HG03280 (cell line): ENCODE results near the gene FOXO1.

Source experiments
- ATAC-seq: cut with Tn5 transposase; IDR thresholded peaks from one replicate; pipeline ENCODE4 v1.9.1; 2021; ENCODE audit warnings: mild to moderate bottlenecking, moderate library complexity; ENCODE audit not compliant: unreplicated experiment

Gene FOXO1

GRCh38 chr13:40582531-40582930, 83.9 kb downstream of the FOXO1 start:
- ATAC-seq: no peak

GRCh38 chr13:40581277-40581579, 85.2 kb downstream of the FOXO1 start:
- ATAC-seq: no peak

- ATAC-seq: no peak
Measured at GRCh38 chr13:40580566-40581276, 85.7 kb downstream of the FOXO1 start.

GRCh38 chr13:40579535-40579934, 86.9 kb downstream of the FOXO1 start:
- no peak for ATAC-seq

- no peak for ATAC-seq
Measured at GRCh38 chr13:40578055-40578454, 88.4 kb downstream of the FOXO1 start.

GRCh38 chr13:40576369-40576768, 90.1 kb downstream of the FOXO1 start:
- ATAC-seq: no peak

GRCh38 chr13:40572961-40573360, 93.5 kb downstream of the FOXO1 start:
- ATAC-seq: no peak

GRCh38 chr13:40571338-40571963, 95.0 kb downstream of the FOXO1 start:
- ATAC-seq: no peak

- ATAC-seq: no peak
Measured at GRCh38 chr13:40570930-40571329, 95.5 kb downstream of the FOXO1 start.

- no peak for ATAC-seq
Measured at GRCh38 chr13:40569024-40569350, 97.5 kb downstream of the FOXO1 start.

- ATAC-seq: no peak
Measured at GRCh38 chr13:40568246-40569023, 98.0 kb downstream of the FOXO1 start.

- no peak for ATAC-seq
Measured at GRCh38 chr13:40566811-40567210, 99.6 kb downstream of the FOXO1 start.

- ATAC-seq: no peak
Measured at GRCh38 chr13:40565282-40566148, 100.9 kb downstream of the FOXO1 start.

GRCh38 chr13:40564342-40565001, 102.0 kb downstream of the FOXO1 start:
- no peak for ATAC-seq

- no peak for ATAC-seq
Measured at GRCh38 chr13:40563350-40564125, 102.9 kb downstream of the FOXO1 start.

- no peak for ATAC-seq
Measured at GRCh38 chr13:40562975-40563349, 103.5 kb downstream of the FOXO1 start.

- no peak for ATAC-seq
Measured at GRCh38 chr13:40559915-40560314, 106.5 kb downstream of the FOXO1 start.

- no peak for ATAC-seq
Measured at GRCh38 chr13:40558656-40559055, 107.8 kb downstream of the FOXO1 start.

- ATAC-seq: no peak
Measured at GRCh38 chr13:40556453-40556852, 110.0 kb downstream of the FOXO1 start.

- no peak for ATAC-seq
Measured at GRCh38 chr13:40553356-40553755, 113.1 kb downstream of the FOXO1 start.
